ENCODE results near the gene IRX2.
A peak's percentile ranks its signal among the peaks of the same experiment; 100 is the strongest.

The IRX2 gene

GRCh38 chr5:2746561-2747032 is 4.9 kb downstream of the IRX2 start:
- TF ChIP-seq CTCF (IDR thresholded peaks at IDR 0.05; ENCODE audit: insufficient read depth, low read length, missing control alignments) = no peak
- CTCF ChIA-PET = interaction anchor here (0.7 to 1.3 kb wide), 4 partner anchors 10 to 857 kb away, joined by 3 to 4 read pairs (median 3); no protein-coding TSS in a partner anchor
- POLR2A ChIA-PET = interaction anchor here (0.6 kb wide), 1 partner anchor 10 kb away, joined by 4 read pairs; no protein-coding TSS in a partner anchor
- no peak for DNase-seq (ENCODE audit: low read depth, low spot score)
- peak overlapping the region; percentile 38 for H3K4me3 ChIP-seq (ENCODE audit: low read depth, low read length)

GRCh38 chr5:2744485-2744884 is 7.0 kb downstream of the IRX2 start:
- no peak overlapping the region for H3K4me3 ChIP-seq (ENCODE audit: low read depth, low read length)
- POLR2A ChIA-PET = no interaction called here
- no peak for DNase-seq (ENCODE audit: low read depth, low spot score)
- CTCF ChIA-PET = interaction anchor here (1.2 to 1.7 kb wide), 2 partner anchors 9 to 34 kb away, joined by 4 to 5 read pairs; no protein-coding TSS in a partner anchor
- no peak for TF ChIP-seq CTCF (IDR thresholded peaks at IDR 0.05; ENCODE audit: insufficient read depth, low read length, missing control alignments)

GRCh38 chr5:2742921-2743679 is 8.4 kb downstream of the IRX2 start:
- DNase-seq (ENCODE audit: low read depth, low spot score) = no peak
- POLR2A ChIA-PET = no interaction called here
- H3K4me3 ChIP-seq (ENCODE audit: low read depth, low read length) = peak overlapping the region; percentile 15; the same call in 1 of the 2 replicates
- no peak for TF ChIP-seq CTCF (IDR thresholded peaks at IDR 0.05; ENCODE audit: insufficient read depth, low read length, missing control alignments)
- CTCF ChIA-PET = interaction anchor here (1.7 kb wide), 1 partner anchor 11 kb away, joined by 5 read pairs; no protein-coding TSS in a partner anchor

- no peak for TF ChIP-seq CTCF (IDR thresholded peaks at IDR 0.05; ENCODE audit: insufficient read depth, low read length, missing control alignments)
These were observed 9.5 kb downstream of the IRX2 start for GRCh38 chr5:2741956-2742355.

GRCh38 chr5:2740876-2741555 is 10.5 kb downstream of the IRX2 start:
- no peak for TF ChIP-seq CTCF (IDR thresholded peaks at IDR 0.05; ENCODE audit: insufficient read depth, low read length, missing control alignments)
- DNase-seq (ENCODE audit: low read depth, low spot score) = no peak
- POLR2A ChIA-PET = interaction anchor here (3.5 kb wide), 1 partner anchor 10 kb away, joined by 40 read pairs; the partner anchor contains the start of gene IRX2
- no peak overlapping the region; the same call in 1 of the 2 replicates for H3K4me3 ChIP-seq (ENCODE audit: low read depth, low read length)
- CTCF ChIA-PET = interaction anchor here (1.0 kb wide), 1 partner anchor 9 kb away, joined by 4 read pairs; no protein-coding TSS in a partner anchor

More at GRCh38 chr5:2741956-2742355, 9.5 kb downstream of the IRX2 start:
- ChIA-PET CTCF (interaction anchor here (1.0 kb wide), 1 partner anchor 8 kb away, joined by 4 read pairs; no protein-coding TSS in a partner anchor), POLR2A (interaction anchor here (3.5 kb wide), 1 partner anchor 9 kb away, joined by 40 read pairs; the partner anchor contains the start of gene IRX2)
- no peak overlapping the region for H3K4me3 ChIP-seq (ENCODE audit: low read depth, low read length)
- no peak for DNase-seq (ENCODE audit: low read depth, low spot score)

Data from AG04449 (cell line).